HG03575 (cell line): ENCODE measurements around the gene SHISA5.
"Not testable (repeated sequence)": the region's sequence is repeated elsewhere in the genome, so short reads cannot be mapped to it uniquely, and the experiment has no call there.

Experiments
- ATAC-seq: cut with Tn5 transposase; IDR thresholded peaks from one replicate; pipeline ENCODE4 v1.9.1; 2021; ENCODE audit not compliant: unreplicated experiment, insufficient number of reproducible peaks, low FRiP score; ENCODE audit errors: extremely low read depth

The SHISA5 gene

GRCh38 chr3:48486952-48487351, 17.0 kb downstream of the SHISA5 start:
- ATAC-seq, result no peak

- ATAC-seq, result not testable (repeated sequence)
Observed at GRCh38 chr3:48482822-48483221, 21.2 kb downstream of the SHISA5 start.

- ATAC-seq, result not testable (repeated sequence)
Observed at GRCh38 chr3:48480891-48481290, 23.1 kb downstream of the SHISA5 start.

GRCh38 chr3:48478626-48479555, 25.1 kb downstream of the SHISA5 start:
- ATAC-seq, result no peak

GRCh38 chr3:48477959-48478520, 25.9 kb downstream of the SHISA5 start:
- no peak for ATAC-seq

GRCh38 chr3:48476426-48477053, 27.4 kb downstream of the SHISA5 start:
- ATAC-seq, result no peak

GRCh38 chr3:48475188-48475587, 28.8 kb downstream of the SHISA5 start:
- no peak for ATAC-seq

- ATAC-seq, result no peak
Observed at GRCh38 chr3:48474619-48475018, 29.4 kb downstream of the SHISA5 start.

- ATAC-seq, result not testable (repeated sequence)
Observed at GRCh38 chr3:48474031-48474430, 29.9 kb downstream of the SHISA5 start.

GRCh38 chr3:48473617-48473952, 30.4 kb downstream of the SHISA5 start:
- no peak for ATAC-seq

GRCh38 chr3:48472923-48473616, 30.9 kb downstream of the SHISA5 start:
- ATAC-seq, result peak; percentile 41

- peak; percentile 9 for ATAC-seq
Observed at GRCh38 chr3:48472673-48472922, 31.4 kb downstream of the SHISA5 start.

- ATAC-seq, result no peak
Observed at GRCh38 chr3:48470286-48470685, 33.7 kb downstream of the SHISA5 start.

- ATAC-seq, result no peak
Observed at GRCh38 chr3:48469046-48469915, 34.7 kb downstream of the SHISA5 start.

- no peak for ATAC-seq
Observed at GRCh38 chr3:48468329-48468731, 35.6 kb downstream of the SHISA5 start.

GRCh38 chr3:48467473-48468267, 36.3 kb downstream of the SHISA5 start:
- no peak for ATAC-seq

- ATAC-seq, result no peak
Observed at GRCh38 chr3:48467110-48467454, 36.9 kb downstream of the SHISA5 start.

GRCh38 chr3:48466386-48467109, 37.4 kb downstream of the SHISA5 start:
- no peak for ATAC-seq
